Measurements from ENCODE around the gene LKAAEAR1.

DNA sequence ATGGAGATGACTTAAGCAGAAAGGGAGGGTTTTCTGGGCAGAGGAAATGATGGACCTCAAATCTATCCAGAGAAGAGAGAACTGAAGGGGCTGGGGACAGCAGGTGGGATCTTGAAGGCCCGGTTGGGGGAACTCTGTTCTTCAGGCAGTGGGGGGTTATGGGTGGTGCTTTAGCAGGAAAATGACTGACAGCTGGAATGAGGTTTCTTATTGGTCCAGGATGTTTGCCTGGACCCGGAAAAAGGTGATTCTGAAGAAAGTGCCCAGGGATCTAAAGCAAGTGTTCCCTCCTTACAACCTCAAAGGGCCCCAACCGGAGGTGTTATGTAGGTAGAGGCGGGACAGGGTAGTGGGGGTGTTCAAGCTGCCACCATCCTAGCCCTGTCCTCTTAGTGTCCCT is 11.3 kb upstream of the LKAAEAR1 start:
- TF ChIP-seq POLR2AphosphoS5 (IDR thresholded peaks at IDR 0.05), result no peak
- no peak for TF ChIP-seq POLR2A (IDR thresholded peaks at IDR 0.05)
